Breast epithelium (tissue), 3 donors: ENCODE measurements around the gene MYCL.

Experiments
- CTCF ChIP-seq, 3 donors: fragments of 450-650 bp; IDR thresholded peaks; one replicate each; pipeline ENCODE4 v1.5.1; 2016 to 2017; ENCODE audit warnings: antibody characterized with exemption in 3 of 3, mild to moderate bottlenecking in 3 of 3, moderate library complexity in 3 of 3
- POLR2A ChIP-seq: fragments of 450-650 bp; IDR thresholded peaks from one replicate; pipeline ENCODE4 v1.6.1; 2016; ENCODE audit warnings: antibody characterized with exemption, mild to moderate bottlenecking, moderate library complexity
- POLR2AphosphoS5 ChIP-seq, 3 donors: sonication (generic); formaldehyde crosslinking; IDR thresholded peaks; one replicate each; pipeline ENCODE4 v1.6.1; 2017; ENCODE audit warnings: antibody characterized with exemption in 3 of 3

GRCh38 chr1:39863177-39863576 lies 38.5 kb downstream of the MYCL start:
- TF ChIP-seq POLR2A (no peak), CTCF (IDR thresholded peaks at IDR 0.05) (no peak), POLR2AphosphoS5 (IDR thresholded peaks at IDR 0.05) (no peak)
